HCT116 (cell line): ENCODE measurements around the gene DNAJB8. TPM values are rescaled to one million over a fixed set of nuclear protein-coding genes. Genes with fewer than 3 reads are reported as not detected.
A peak's percentile ranks its signal among the peaks of the same experiment; 100 is the strongest.

Experiments
- ATAC-seq: fragments of 200-7000 bp; cut with Tn5 transposase; 2 replicates; pipeline ENCODE4 v1.9.1; 2020; ENCODE audit warnings: mild to moderate bottlenecking, moderate library complexity
- BruUV-seq: library from RNA; stranded (reverse); fragments of 400-500 nt; replicated peaks from 2 replicates; lab custom pipeline; 2021; lab: Mats Ljungman, UMichigan
- CTCF ChIA-PET: fragments of 300-600 bp; sonication (Branson Sonifier 250); formaldehyde crosslinking; loops from one replicate; lab custom pipeline; 2021; ENCODE audit warnings: antibody characterized with exemption; lab: Charles Lee
- POLR2A ChIA-PET: fragments of 300-600, 350-600 bp; sonication (Branson Sonifier 250); formaldehyde crosslinking; loops from one replicate; lab custom pipeline; 2021; ENCODE audit warnings: antibody characterized with exemption; lab: Charles Lee
- RAD21 ChIA-PET, 2 experiments: fragments of 300-600 bp; sonication (Branson Sonifier 250); formaldehyde crosslinking; loops; one replicate each; lab custom pipeline; 2023; ENCODE audit warnings: low total read pairs in 2 of 2; ENCODE audit not compliant: uncharacterized antibody in 2 of 2, unreplicated experiment in 2 of 2, low non-redundant PET in 1 of 2; lab: Charles Lee
- DNase-seq: peaks from one replicate; pipeline ENCODE4 v3.0.0-alpha.2; 2010; ENCODE audit warnings: low read depth, low spot score
- H2AFZ ChIP-seq: fragments of 200-600 bp; shearing (Covaris generic), sonication (generic); 2 replicates; pipeline ENCODE4 v1.6.1; 2017; ENCODE audit warnings: low read depth, mixed run types, mixed read lengths, antibody characterized with exemption, low read length; ENCODE audit not compliant: poor library complexity, severe bottlenecking
- H3K27ac ChIP-seq: 2 replicates; pipeline ENCODE4 v1.5.1; 2012; ENCODE audit warnings: low read depth, low read length
- H3K27me3 ChIP-seq: fragments of 200-600 bp; sonication (generic); 2 replicates; pipeline ENCODE4 v1.6.1; 2016; ENCODE audit warnings: mixed run types, low read length, mixed read lengths; ENCODE audit not compliant: insufficient read depth
- H3K36me3 ChIP-seq, 2 experiments: fragments of 200-500 bp in 1 of 2; fragments of 200-600 bp in 1 of 2; sonication (Bioruptor generic) in 1 of 2; sonication (generic) in 1 of 2; 2 replicates each; pipeline versions ENCODE4 v1.5.1 to v1.6.1; 2014 to 2016; ENCODE audit warnings: low read length in 2 of 2, inconsistent platforms in 1 of 2, mixed read lengths in 1 of 2, mixed run types in 1 of 2; ENCODE audit not compliant: insufficient read depth in 2 of 2, control insufficient read depth in 1 of 2
- H3K4me1 ChIP-seq, 2 experiments: fragments of 200-600 bp in 1 of 2; sonication (generic) in 1 of 2; 2 replicates each; pipeline versions ENCODE4 v1.5.1 to v1.6.1; 2012 to 2017; ENCODE audit warnings: low read length in 2 of 2, inconsistent platforms in 1 of 2, mild to moderate bottlenecking in 1 of 2, mixed read lengths in 1 of 2, mixed run types in 1 of 2, moderate library complexity in 1 of 2; ENCODE audit not compliant: insufficient read depth in 2 of 2, control insufficient read depth in 1 of 2
- H3K4me2 ChIP-seq: fragments of 200-600 bp; sonication (generic); 2 replicates; pipeline ENCODE4 v1.6.1; 2017; ENCODE audit warnings: mixed run types, low read length, mixed read lengths
- H3K4me3 ChIP-seq, 2 experiments: fragments of 200-600 bp in 1 of 2; sonication (generic) in 1 of 2; replicated peaks in 1 of 2; 2 replicates each; pipeline ENCODE4 v1.5.1; 2011 to 2016; ENCODE audit warnings: low read length in 2 of 2, control low read depth in 1 of 2, low read depth in 1 of 2, mild to moderate bottlenecking in 1 of 2, mixed read lengths in 1 of 2, mixed run types in 1 of 2
- H3K79me2 ChIP-seq: fragments of 200-600 bp; sonication (generic); 2 replicates; pipeline ENCODE4 v1.6.1; 2017; ENCODE audit warnings: mild to moderate bottlenecking, mixed run types, low read length, moderate library complexity, mixed read lengths; ENCODE audit not compliant: insufficient read depth
- H3K9ac ChIP-seq: fragments of 200-600 bp; sonication (generic); 2 replicates; pipeline ENCODE4 v1.6.1; 2016; ENCODE audit warnings: low read length, mixed read lengths
- H3K9me2 ChIP-seq: fragments of 200-600 bp; sonication (generic), shearing (Covaris generic); 2 replicates; pipeline ENCODE4 v1.6.1; 2017; ENCODE audit warnings: mixed run types, mild to moderate bottlenecking, moderate library complexity; ENCODE audit not compliant: insufficient read depth
- H3K9me3 ChIP-seq, 2 experiments: fragments of 200-500 bp in 1 of 2; fragments of 200-600 bp in 1 of 2; sonication (Bioruptor generic) in 1 of 2; sonication (generic) in 1 of 2; 2 replicates each; pipeline ENCODE4 v1.6.1; 2014 to 2017; ENCODE audit warnings: low read length in 2 of 2, mixed read lengths in 2 of 2, inconsistent platforms in 1 of 2, low read depth in 1 of 2, mild to moderate bottlenecking in 1 of 2, mixed run types in 1 of 2, moderate library complexity in 1 of 2; ENCODE audit not compliant: control insufficient read depth in 1 of 2, insufficient read depth in 1 of 2
- H4K20me1 ChIP-seq: fragments of 200-600 bp; sonication (generic), shearing (Covaris generic); 2 replicates; pipeline ENCODE4 v1.6.1; 2017; ENCODE audit warnings: mixed run types, mild to moderate bottlenecking, moderate library complexity; ENCODE audit not compliant: insufficient read depth
- CEBPB ChIP-seq: IDR thresholded peaks from 2 replicates; pipeline ENCODE4 v1.6.1; 2012; ENCODE audit warnings: low read depth
- ELF1 ChIP-seq: IDR thresholded peaks from 2 replicates; pipeline ENCODE4 v1.6.1; 2012; ENCODE audit warnings: low read depth, borderline replicate concordance
- EZH2 ChIP-seq: fragments of 200-600 bp; sonication (generic); IDR thresholded peaks from 2 replicates; pipeline ENCODE4 v1.6.1; 2017; ENCODE audit warnings: antibody characterized with exemption, mixed run types
- FOSL1 ChIP-seq: IDR thresholded peaks from 2 replicates; pipeline ENCODE4 v1.6.1; 2012; ENCODE audit warnings: low read depth
- SIN3A ChIP-seq: IDR thresholded peaks from 2 replicates; pipeline ENCODE4 v1.6.1; 2012; ENCODE audit warnings: low read depth
- SRF ChIP-seq: IDR thresholded peaks from 2 replicates; pipeline ENCODE4 v1.6.1; 2012; ENCODE audit warnings: low read depth
- TCF7L2 ChIP-seq: IDR thresholded peaks from 2 replicates; pipeline ENCODE4 v1.7.0; 2011; ENCODE audit warnings: borderline replicate concordance, inconsistent platforms; ENCODE audit not compliant: insufficient read depth, insufficient read length; ENCODE audit errors: extremely low read depth
- ZFX ChIP-seq: fragments of 450-650 bp; IDR thresholded peaks from 2 replicates; pipeline ENCODE4 v1.6.1; 2017
- intact Hi-C: fragments of 100-400 bp; cut with micrococcal nuclease; formaldehyde crosslinking; loops from 2 replicates; pipeline ENCODE4 v1.10.0; 2022
- total RNA-seq: library from RNA; stranded (reverse); gene quantifications from one replicate; pipeline ENCODE4 v1.2.1, GENCODE V29; 2021; ENCODE audit not compliant: unreplicated experiment
- TF ChIP-seq, protein P1 (sequence below): IDR thresholded peaks from 2 replicates; pipeline ENCODE4 v1.6.1; 2012; ENCODE audit warnings: low read depth
- TF ChIP-seq, protein P2 (sequence below): IDR thresholded peaks from 2 replicates; pipeline ENCODE4 v1.6.1; 2012

The DNAJB8 gene
- total RNA-seq, 1 experiment from 2014 or later, result not detected

DNA sequence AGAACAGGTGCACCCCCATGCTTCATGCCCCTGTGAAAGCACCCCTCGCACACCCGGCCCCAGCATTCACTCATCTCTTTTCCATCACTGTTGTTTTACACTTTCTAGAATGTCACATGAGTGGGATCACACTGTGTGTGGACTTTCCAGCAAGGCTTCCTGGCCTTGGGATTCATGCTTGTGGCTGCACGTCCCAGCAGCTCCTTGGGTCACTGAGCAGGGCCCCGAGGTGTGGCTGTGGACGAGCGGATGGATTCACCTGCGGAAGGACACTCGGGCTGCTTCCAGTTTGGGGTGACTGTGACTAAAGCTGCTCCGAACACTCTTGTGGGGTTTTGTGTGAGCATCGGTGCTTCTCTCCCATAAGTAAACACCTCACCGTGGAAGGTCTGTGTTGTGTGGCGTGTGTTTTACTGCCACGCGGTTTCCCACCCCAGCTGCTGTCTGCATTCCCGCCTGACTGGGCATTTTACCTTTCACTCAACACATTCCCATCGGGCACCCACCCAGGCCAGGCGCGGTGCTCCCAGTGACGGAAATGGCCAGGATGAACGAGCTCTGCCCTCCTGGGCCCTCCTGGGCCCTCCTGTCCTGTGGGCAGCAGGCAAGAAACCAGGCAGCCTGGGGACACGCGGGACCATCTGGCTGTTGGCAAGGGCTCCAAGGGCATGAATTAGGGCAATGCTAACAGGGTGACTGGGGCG is 41.4 kb downstream of the DNAJB8 start:
- Histone ChIP-seq H3K27ac (peak overlapping the region; percentile 44; the same call in 1 of the 2 replicates), H3K79me2 (no peaks in the 10 kb centered on the region), H3K4me1 (peaks cover 45 to 66% of the 10 kb centered on the region in 2 experiments), H2AFZ (no peak overlapping the region), H3K9me2 (no peaks in the 10 kb centered on the region), H3K27me3 (peaks cover 6% of the 10 kb centered on the region), H3K36me3 (no peaks in the 10 kb centered on the region), H3K9me3 (no peaks in the 10 kb centered on the region), H3K9ac (peak overlapping the region; percentile 7; the same call in 1 of the 2 replicates), H4K20me1 (no peaks in the 10 kb centered on the region), H3K4me2 (peak overlapping the region; percentile 80), H3K4me3 (peak overlapping the region in 1 of 2 experiments; percentile 17; a peak in 1 of 4 replicates)
- TF ChIP-seq EZH2 (no peak), SRF (no peak), FOSL1 (no peak), ELF1 (no peak), TCF7L2 (no peak), ZFX (no peak), CEBPB (no peak), SIN3A (no peak)
- TF ChIP-seq, protein P1, sequence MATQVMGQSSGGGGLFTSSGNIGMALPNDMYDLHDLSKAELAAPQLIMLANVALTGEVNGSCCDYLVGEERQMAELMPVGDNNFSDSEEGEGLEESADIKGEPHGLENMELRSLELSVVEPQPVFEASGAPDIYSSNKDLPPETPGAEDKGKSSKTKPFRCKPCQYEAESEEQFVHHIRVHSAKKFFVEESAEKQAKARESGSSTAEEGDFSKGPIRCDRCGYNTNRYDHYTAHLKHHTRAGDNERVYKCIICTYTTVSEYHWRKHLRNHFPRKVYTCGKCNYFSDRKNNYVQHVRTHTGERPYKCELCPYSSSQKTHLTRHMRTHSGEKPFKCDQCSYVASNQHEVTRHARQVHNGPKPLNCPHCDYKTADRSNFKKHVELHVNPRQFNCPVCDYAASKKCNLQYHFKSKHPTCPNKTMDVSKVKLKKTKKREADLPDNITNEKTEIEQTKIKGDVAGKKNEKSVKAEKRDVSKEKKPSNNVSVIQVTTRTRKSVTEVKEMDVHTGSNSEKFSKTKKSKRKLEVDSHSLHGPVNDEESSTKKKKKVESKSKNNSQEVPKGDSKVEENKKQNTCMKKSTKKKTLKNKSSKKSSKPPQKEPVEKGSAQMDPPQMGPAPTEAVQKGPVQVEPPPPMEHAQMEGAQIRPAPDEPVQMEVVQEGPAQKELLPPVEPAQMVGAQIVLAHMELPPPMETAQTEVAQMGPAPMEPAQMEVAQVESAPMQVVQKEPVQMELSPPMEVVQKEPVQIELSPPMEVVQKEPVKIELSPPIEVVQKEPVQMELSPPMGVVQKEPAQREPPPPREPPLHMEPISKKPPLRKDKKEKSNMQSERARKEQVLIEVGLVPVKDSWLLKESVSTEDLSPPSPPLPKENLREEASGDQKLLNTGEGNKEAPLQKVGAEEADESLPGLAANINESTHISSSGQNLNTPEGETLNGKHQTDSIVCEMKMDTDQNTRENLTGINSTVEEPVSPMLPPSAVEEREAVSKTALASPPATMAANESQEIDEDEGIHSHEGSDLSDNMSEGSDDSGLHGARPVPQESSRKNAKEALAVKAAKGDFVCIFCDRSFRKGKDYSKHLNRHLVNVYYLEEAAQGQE, result no peak
- TF ChIP-seq, protein P2, sequence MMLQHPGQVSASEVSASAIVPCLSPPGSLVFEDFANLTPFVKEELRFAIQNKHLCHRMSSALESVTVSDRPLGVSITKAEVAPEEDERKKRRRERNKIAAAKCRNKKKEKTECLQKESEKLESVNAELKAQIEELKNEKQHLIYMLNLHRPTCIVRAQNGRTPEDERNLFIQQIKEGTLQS, result no peak
- RAD21 ChIA-PET, result interaction anchor here (0.7 to 1.0 kb wide), 4 partner anchors 64 to 159 kb away, joined by 3 to 7 read pairs (median 4); no protein-coding TSS in a partner anchor
- BruUV-seq, result no TSS peak
- POLR2A ChIA-PET, result no interaction called here
- CTCF ChIA-PET, result interaction anchor here (0.7 to 3.4 kb wide), 6 partner anchors 10 to 202 kb away, joined by 3 to 18 read pairs (median 3); no protein-coding TSS in a partner anchor
- DNase-seq (no peak), ATAC-seq (no peak)
- intact Hi-C loops, result loop anchor here (5.0 to 10.0 kb wide), 3 partner anchors 77 to 253 kb away; no protein-coding TSS in a partner anchor
